ENCODE results near the gene SEMA4A. TPM values are rescaled to one million over a fixed set of nuclear protein-coding genes. Genes with fewer than 3 reads are reported as not detected.
"Not testable (repeated sequence)": the region's sequence is repeated elsewhere in the genome, so short reads cannot be mapped to it uniquely, and the experiment has no call there.

The SEMA4A gene
- total RNA-seq, 1 experiment from 2014 or later: 1.5 TPM

GRCh38 chr1:156190265-156190664 lies 36.9 kb downstream of the SEMA4A start:
- intact Hi-C loops (cut with micrococcal nuclease); DNase-seq (ENCODE audit: unreplicated experiment); H3K4me1 Mint-ChIP-seq (ENCODE audit: insufficient read depth, unreplicated experiment); BruUV-seq (replicated peaks); H3K4me3 Mint-ChIP-seq (ENCODE audit: unreplicated experiment); H3K27me3 Mint-ChIP-seq (ENCODE audit: insufficient read depth, unreplicated experiment); H3K9me3 Mint-ChIP-seq (ENCODE audit: unreplicated experiment); H3K36me3 Mint-ChIP-seq (ENCODE audit: insufficient read depth, unreplicated experiment); H3K27ac Mint-ChIP-seq (ENCODE audit: low read depth, unreplicated experiment): not testable (repeated sequence)
- ChIA-PET POLR2A (interaction anchor here (0.6 to 8.8 kb wide), 5 partner anchors 15 to 189 kb away, joined by 3 to 131 read pairs (median 3); partner anchors contain the start of gene PMF1), CTCF (interaction anchor here (0.6 to 1.2 kb wide), 5 partner anchors 16 to 668 kb away, joined by 3 to 4 read pairs (median 3); no protein-coding TSS in a partner anchor)

DNA sequence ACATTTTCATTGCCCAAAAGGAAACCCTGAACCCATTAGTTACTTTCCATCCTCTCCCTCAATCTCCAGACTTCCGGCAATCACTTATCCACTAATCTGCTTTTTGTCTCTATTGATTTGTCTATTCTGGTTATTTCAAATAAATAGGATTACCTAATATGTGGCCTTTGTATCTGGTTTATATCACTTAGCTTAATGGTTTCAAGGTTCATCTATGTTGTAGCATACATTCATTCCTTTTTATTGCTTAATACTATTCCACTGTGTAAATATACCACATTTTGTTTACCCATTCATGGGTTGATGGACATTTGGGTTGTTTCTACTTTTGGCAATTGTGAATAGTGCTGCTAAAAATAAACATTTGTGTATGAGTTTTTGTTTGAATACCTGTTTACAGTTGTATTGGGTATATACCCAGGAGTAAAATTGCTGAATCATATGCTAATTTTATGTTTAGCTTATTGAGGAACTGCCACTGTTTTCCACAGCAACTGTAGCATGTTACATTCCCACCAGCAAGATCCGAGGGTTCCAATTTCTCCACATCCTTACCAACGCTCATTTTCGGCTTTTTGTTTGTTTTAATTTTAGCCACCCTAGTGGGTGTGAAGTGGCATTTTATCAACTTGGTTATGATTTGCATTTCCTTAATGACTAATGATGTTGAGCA lies 38.0 kb downstream of the SEMA4A start:
- intact Hi-C loops (cut with micrococcal nuclease): no loop called here
- no TSS peak for BruUV-seq (replicated peaks)
- CTCF ChIA-PET: interaction anchor here (0.6 to 1.2 kb wide), 4 partner anchors 62 to 941 kb away, joined by 3 to 4 read pairs (median 3); no protein-coding TSS in a partner anchor

DNA sequence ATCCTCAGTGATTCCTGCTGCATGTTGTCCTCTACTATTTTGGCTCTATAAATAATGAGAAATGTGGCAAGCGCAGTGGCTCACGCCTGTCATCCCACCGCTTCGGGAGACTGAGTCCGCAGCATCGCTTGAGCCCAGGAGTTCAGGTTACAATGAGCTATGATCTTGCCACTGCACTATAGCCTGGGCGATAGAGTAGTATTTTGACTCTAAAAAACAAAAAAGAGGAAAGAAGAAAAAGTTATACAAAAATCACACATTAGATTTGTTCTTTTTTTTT lies 39.8 kb downstream of the SEMA4A start:
- Mint-ChIP-seq H3K27ac (ENCODE audit: low read depth, unreplicated experiment) (peak overlapping the region; percentile 90), H3K4me1 (ENCODE audit: insufficient read depth, unreplicated experiment) (peaks cover 16% of the 10 kb centered on the region), H3K36me3 (ENCODE audit: insufficient read depth, unreplicated experiment) (peaks cover 7% of the 10 kb centered on the region), H3K27me3 (ENCODE audit: insufficient read depth, unreplicated experiment) (no peaks in the 10 kb centered on the region), H3K4me3 (ENCODE audit: unreplicated experiment) (peak overlapping the region; percentile 96), H3K9me3 (ENCODE audit: unreplicated experiment) (no peaks in the 10 kb centered on the region)
- TF ChIP-seq, protein P1, sequence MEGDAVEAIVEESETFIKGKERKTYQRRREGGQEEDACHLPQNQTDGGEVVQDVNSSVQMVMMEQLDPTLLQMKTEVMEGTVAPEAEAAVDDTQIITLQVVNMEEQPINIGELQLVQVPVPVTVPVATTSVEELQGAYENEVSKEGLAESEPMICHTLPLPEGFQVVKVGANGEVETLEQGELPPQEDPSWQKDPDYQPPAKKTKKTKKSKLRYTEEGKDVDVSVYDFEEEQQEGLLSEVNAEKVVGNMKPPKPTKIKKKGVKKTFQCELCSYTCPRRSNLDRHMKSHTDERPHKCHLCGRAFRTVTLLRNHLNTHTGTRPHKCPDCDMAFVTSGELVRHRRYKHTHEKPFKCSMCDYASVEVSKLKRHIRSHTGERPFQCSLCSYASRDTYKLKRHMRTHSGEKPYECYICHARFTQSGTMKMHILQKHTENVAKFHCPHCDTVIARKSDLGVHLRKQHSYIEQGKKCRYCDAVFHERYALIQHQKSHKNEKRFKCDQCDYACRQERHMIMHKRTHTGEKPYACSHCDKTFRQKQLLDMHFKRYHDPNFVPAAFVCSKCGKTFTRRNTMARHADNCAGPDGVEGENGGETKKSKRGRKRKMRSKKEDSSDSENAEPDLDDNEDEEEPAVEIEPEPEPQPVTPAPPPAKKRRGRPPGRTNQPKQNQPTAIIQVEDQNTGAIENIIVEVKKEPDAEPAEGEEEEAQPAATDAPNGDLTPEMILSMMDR (IDR thresholded peaks at IDR 0.05; ENCODE audit: unreplicated experiment): no peak
- DNase-seq (ENCODE audit: unreplicated experiment): no peak
- CTCF ChIA-PET: interaction anchor here (0.6 to 1.5 kb wide), 8 partner anchors 14 to 98 kb away, joined by 3 to 11 read pairs (median 4); no protein-coding TSS in a partner anchor
- intact Hi-C loops (cut with micrococcal nuclease): no loop called here
- POLR2A ChIA-PET: interaction anchor here (0.6 to 8.8 kb wide), 25 partner anchors 10 to 197 kb away, joined by 3 to 131 read pairs (median 4); partner anchors contain the start of genes LAMTOR2, PMF1, SMG5 and TMEM79
- BruUV-seq (replicated peaks): no TSS peak

More for the DNA sequence above, 38.0 kb downstream of the SEMA4A start:
- no peak for DNase-seq (ENCODE audit: unreplicated experiment)
- Mint-ChIP-seq H3K27me3 (ENCODE audit: insufficient read depth, unreplicated experiment) (no peaks in the 10 kb centered on the region), H3K36me3 (ENCODE audit: insufficient read depth, unreplicated experiment) (peaks cover 7% of the 10 kb centered on the region), H3K4me1 (ENCODE audit: insufficient read depth, unreplicated experiment) (peaks cover 16% of the 10 kb centered on the region), H3K9me3 (ENCODE audit: unreplicated experiment) (no peaks in the 10 kb centered on the region), H3K4me3 (ENCODE audit: unreplicated experiment) (no peak overlapping the region), H3K27ac (ENCODE audit: low read depth, unreplicated experiment) (no peak overlapping the region)
- POLR2A ChIA-PET: interaction anchor here (0.6 to 8.8 kb wide), 4 partner anchors 22 to 309 kb away, joined by 3 to 131 read pairs (median 3); partner anchors contain the start of genes MEF2D and PMF1
- TF ChIP-seq, protein P1 (IDR thresholded peaks at IDR 0.05; ENCODE audit: unreplicated experiment): no peak

GRCh38 chr1:156193488-156194299 lies 40.3 kb downstream of the SEMA4A start, which contains the start of gene SLC25A44:
Gene SLC25A44, plus strand, starts transcription at chr1:156194104. Its CDS starts 5,744 bp downstream, at chr1:156199848.
- peaks cover 7% of the 10 kb centered on the region for H3K36me3 Mint-ChIP-seq (ENCODE audit: insufficient read depth, unreplicated experiment)
- no peaks in the 10 kb centered on the region for H3K27me3 Mint-ChIP-seq (ENCODE audit: insufficient read depth, unreplicated experiment)
- TSS peak; percentile 88 for BruUV-seq (replicated peaks)
- ChIA-PET POLR2A (interaction anchor here (0.6 to 8.8 kb wide), 34 partner anchors 10 to 468 kb away, joined by 3 to 131 read pairs (median 4); partner anchors contain the start of genes GLMP, LAMTOR2, PMF1 and SMG5), CTCF (interaction anchor here (0.6 to 1.7 kb wide), 15 partner anchors 13 to 389 kb away, joined by 3 to 11 read pairs (median 4); partner anchors contain the start of genes BGLAP, SMG5 and TMEM79)
- TF ChIP-seq, protein P1 (IDR thresholded peaks at IDR 0.05; ENCODE audit: unreplicated experiment): peak; percentile 49
- H3K4me1 Mint-ChIP-seq (ENCODE audit: insufficient read depth, unreplicated experiment): peaks cover 16% of the 10 kb centered on the region
- DNase-seq (ENCODE audit: unreplicated experiment): peak; percentile 100
- peak within 1 kb of the TSS; percentile 96 for H3K4me3 Mint-ChIP-seq (ENCODE audit: unreplicated experiment)
- peak within 1 kb of the TSS; percentile 90 for H3K27ac Mint-ChIP-seq (ENCODE audit: low read depth, unreplicated experiment)
- no peaks in the 10 kb centered on the region for H3K9me3 Mint-ChIP-seq (ENCODE audit: unreplicated experiment)
- intact Hi-C loops (cut with micrococcal nuclease): no loop called here

Data from MCF 10A (cell line).